NCI-H460 (cell line): ENCODE measurements around the gene PRM2. TPM values are rescaled to one million over a fixed set of nuclear protein-coding genes. Genes with fewer than 3 reads are reported as not detected.

ENCODE experiments used
- DNase-seq: peaks from one replicate; pipeline ENCODE4 v3.0.0-alpha.2; 2016; ENCODE audit warnings: low read depth; ENCODE audit errors: extremely low read depth
- small RNA-seq, 2 experiments: library from RNA; depleted of rRNA; stranded (forward); fragments of <200 nt; gene quantifications; one replicate each; pipeline ENCODE3, GENCODE V24; 2014
- total RNA-seq: library from RNA; depleted of rRNA; stranded (reverse); fragments of >200 nt; shearing (Covaris generic); gene quantifications from 2 replicates; pipeline ENCODE4 v1.2.3, GENCODE V29; 2014; rRNA removed

PRM2 gene
- total RNA-seq, 1 experiment from 2014 or later: not detected

- no peak for DNase-seq
These were observed 42.4 kb downstream of the PRM2 start for GRCh38 chr16:11233727-11234376.

- no peak for DNase-seq
These were observed 43.2 kb downstream of the PRM2 start for GRCh38 chr16:11232852-11233726.

- DNase-seq: no peak
These were observed 43.9 kb downstream of the PRM2 start for GRCh38 chr16:11232302-11232851.

- DNase-seq: no peak
These were observed 44.8 kb downstream of the PRM2 start for GRCh38 chr16:11231367-11231970.

- no peak for DNase-seq
These were observed 46.4 kb downstream of the PRM2 start for GRCh38 chr16:11229906-11230305.

- no peak for DNase-seq
These were observed 46.8 kb downstream of the PRM2 start for GRCh38 chr16:11229432-11229831.

GRCh38 chr16:11225677-11226549, 50.4 kb downstream of the PRM2 start:
- no peak for DNase-seq

Small RNAs within 50 kb of the gene (small RNA-seq; reads per million reads assigned to genes)
- gene MIR548H2: 0 reads per million in 2 experiments
- gene RF00019: 0 reads per million in 2 experiments
- 0 to 0.02 reads per million in 2 experiments for gene RF00554

Other genes with a start within 250 kb of the PRM2 start
- gene SOCS1, start 20.3 kb downstream of the PRM2 start, total RNA-seq: 0.75 and 1.1 TPM in 2 replicates
- not detected in 2 replicates for gene TNP2, start 7.2 kb downstream of the PRM2 start, total RNA-seq
- not detected in 2 replicates for gene PRM3, start 2.9 kb downstream of the PRM2 start, total RNA-seq
- not detected in 2 replicates for gene PRM1, start 4.8 kb upstream of the PRM2 start, total RNA-seq
- 9.6 and 11.2 TPM in 2 replicates for gene RMI2, start 69.0 kb upstream of the PRM2 start, total RNA-seq